Stimulated activated naive B cell treated with anti-CD40 and anti-IgM and Interleukin-4, amounts not matched to agents 10 μg/mL and 1 μg/mL and 100 μg/mL, for 72 hours (primary cell): ENCODE measurements around the gene FXN.

Source experiments
- ATAC-seq, 2 donors: fragments of 150-1000 bp; cut with Tn5 transposase; replicated peaks; 2 replicates each; pipeline ENCODE4 v1.10.0; 2021; ENCODE audit warnings: moderate library complexity in 1 of 2
- DNase-seq: peaks from one replicate; pipeline ENCODE4 v3.0.0; 2021
- H3K27ac Mint-ChIP-seq: one replicate; pipeline ENCODE4 v1.8.0; 2022; ENCODE audit warnings: mild to moderate bottlenecking, mixed read lengths
- H3K27me3 Mint-ChIP-seq, 2 donors: one replicate each; pipeline ENCODE4 v1.8.0; 2022; ENCODE audit warnings: mixed read lengths in 2 of 2
- H3K36me3 Mint-ChIP-seq, 2 donors: one replicate each; pipeline ENCODE4 v1.8.0; 2022; ENCODE audit warnings: mixed read lengths in 2 of 2, mild to moderate bottlenecking in 1 of 2
- H3K4me1 Mint-ChIP-seq, 2 donors: one replicate each; pipeline ENCODE4 v1.8.0; 2022; ENCODE audit warnings: mixed read lengths in 2 of 2, mild to moderate bottlenecking in 1 of 2
- H3K4me3 Mint-ChIP-seq, 2 donors: one replicate each; pipeline ENCODE4 v1.8.0; 2022; ENCODE audit warnings: mild to moderate bottlenecking in 2 of 2, mixed read lengths in 2 of 2, moderate library complexity in 1 of 2
- H3K9me3 Mint-ChIP-seq, 2 donors: one replicate each; pipeline ENCODE4 v1.8.0; 2022; ENCODE audit warnings: mixed read lengths in 2 of 2, mild to moderate bottlenecking in 1 of 2

Gene FXN

DNA sequence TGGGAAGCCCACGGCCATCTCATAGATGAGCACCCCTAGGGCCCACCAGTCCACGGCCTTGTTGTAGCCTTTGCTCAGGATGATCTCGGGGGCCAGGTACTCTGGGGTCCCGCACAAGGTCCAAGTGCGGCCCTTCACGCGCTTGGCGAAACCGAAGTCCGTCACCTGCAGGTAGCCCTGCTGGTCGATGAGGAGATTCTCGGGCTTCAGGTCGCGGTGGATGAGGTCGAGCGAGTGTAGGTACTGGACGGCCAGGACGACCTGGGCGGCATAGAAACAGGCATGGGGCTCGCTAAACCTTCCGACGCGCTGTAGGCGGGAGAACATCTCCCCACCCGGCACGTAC is 22.2 kb upstream of the FXN start:
- peaks cover 20 to 23% of the 10 kb centered on the region in 2 donors for H3K4me1 Mint-ChIP-seq
- DNase-seq: no peak
- no peak for ATAC-seq
- H3K27me3 Mint-ChIP-seq: no peaks in the 10 kb centered on the region
- H3K9me3 Mint-ChIP-seq: no peaks in the 10 kb centered on the region
- H3K27ac Mint-ChIP-seq: no peak overlapping the region
- no peak overlapping the region for H3K4me3 Mint-ChIP-seq
- peaks cover 11 to 27% of the 10 kb centered on the region in 2 donors for H3K36me3 Mint-ChIP-seq

DNA sequence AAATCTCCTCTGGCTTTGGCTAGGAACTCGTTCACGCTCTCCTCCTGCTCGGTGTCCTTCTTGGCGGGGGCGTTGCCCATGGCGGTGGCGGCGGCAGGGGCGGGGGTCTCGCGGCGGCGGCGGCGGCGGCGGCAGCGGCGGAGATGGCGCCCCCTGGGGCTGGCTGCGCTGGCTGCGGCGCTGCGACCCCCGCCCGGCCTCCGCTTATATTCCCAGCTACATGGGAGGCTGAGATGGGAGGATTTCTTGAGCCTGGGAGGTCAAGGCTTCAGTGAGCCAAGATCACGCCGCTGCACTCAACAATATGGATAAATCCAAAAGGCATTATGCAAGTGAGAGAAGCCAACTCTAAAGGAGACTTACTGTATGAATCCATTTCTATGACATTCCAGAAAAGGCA is 21.5 kb upstream of the FXN start, which contains the start of gene PRKACG:
TSS of gene PRKACG (minus strand) at position 101 of the 400 bp plus-strand sequence. CDS start at position 80, 21 bp downstream.
- Mint-ChIP-seq H3K4me3 (peak within 1 kb of the TSS; percentile 7 to 58), H3K27me3 (no peaks in the 10 kb centered on the region), H3K4me1 (peaks cover 20 to 23% of the 10 kb centered on the region in 2 donors), H3K9me3 (no peaks in the 10 kb centered on the region), H3K27ac (peak within 1 kb of the TSS; percentile 11), H3K36me3 (peaks cover 8 to 25% of the 10 kb centered on the region in 2 donors)
- DNase-seq (no peak), ATAC-seq (no peak)

DNA sequence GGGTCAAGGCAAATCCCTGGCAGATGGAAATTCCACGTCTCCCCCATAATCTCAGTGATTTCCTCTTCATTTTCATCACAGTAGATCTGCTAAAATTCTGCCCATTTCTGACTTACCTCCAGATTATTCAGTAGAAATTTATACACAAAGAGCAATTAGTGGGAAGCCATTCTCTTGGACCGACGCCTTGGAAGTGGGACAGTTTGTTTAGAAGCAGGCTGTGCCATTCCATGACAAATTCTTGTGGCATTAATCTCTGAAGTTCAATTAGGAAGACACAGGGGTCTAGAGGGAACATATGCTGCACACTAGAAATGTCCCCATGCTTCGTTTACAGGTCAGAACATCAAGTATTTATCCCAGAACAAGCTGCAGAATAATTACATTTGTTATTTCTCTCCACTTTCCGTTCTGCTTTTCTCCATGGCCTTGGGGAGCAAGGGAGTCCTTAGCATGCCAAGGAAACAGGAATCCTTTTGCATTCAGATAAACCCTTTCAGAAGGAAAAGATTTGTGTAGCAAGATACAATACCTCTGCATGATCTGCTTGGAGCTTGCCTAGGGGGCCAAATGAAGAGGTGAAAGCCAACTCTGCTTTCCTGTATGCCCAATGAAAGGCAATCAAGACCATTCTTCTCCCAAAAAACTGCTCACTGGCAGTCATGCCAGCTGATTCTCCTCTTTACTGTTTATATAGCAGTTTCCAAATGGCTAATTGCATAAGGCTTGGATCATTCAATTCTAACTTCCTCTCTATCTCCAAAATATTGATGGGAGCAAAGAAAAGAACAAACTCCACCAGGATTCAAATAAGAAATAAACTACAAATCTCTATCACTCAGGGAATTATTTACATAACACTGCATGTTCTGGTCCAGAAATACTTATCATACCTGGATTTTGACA is 19.1 kb upstream of the FXN start:
- no peaks in the 10 kb centered on the region for H3K9me3 Mint-ChIP-seq
- peaks cover 6 to 22% of the 10 kb centered on the region in 2 donors for H3K36me3 Mint-ChIP-seq
- H3K27me3 Mint-ChIP-seq: no peaks in the 10 kb centered on the region
- no peak for ATAC-seq
- H3K4me1 Mint-ChIP-seq: peaks cover 17 to 18% of the 10 kb centered on the region in 2 donors
- no peak overlapping the region for H3K27ac Mint-ChIP-seq
- DNase-seq: no peak
- H3K4me3 Mint-ChIP-seq: no peak overlapping the region

DNA sequence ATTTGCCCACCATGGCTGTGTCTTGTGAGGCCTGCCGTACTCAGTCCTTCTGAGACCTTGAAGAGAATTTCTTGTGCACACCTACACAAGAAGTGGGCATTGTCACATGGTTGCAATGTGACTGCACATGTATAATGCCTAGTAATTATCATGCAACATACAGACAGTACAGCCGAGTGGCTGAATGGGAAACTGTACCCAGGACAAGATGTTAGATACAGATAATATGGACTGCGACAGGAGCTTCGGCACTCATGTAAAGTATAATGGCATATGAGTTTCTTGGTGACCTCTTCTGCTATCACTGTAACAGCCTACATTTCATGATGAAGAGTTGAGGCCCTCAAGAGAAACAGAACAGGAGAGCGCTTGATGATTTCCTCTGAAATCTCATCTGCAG is 16.8 kb upstream of the FXN start:
- H3K9me3 Mint-ChIP-seq: no peaks in the 10 kb centered on the region
- no peaks in the 10 kb centered on the region for H3K27me3 Mint-ChIP-seq
- no peak for DNase-seq
- no peaks in the 10 kb centered on the region for H3K4me1 Mint-ChIP-seq
- peaks cover under 1 to 2% of the 10 kb centered on the region in 2 donors for H3K36me3 Mint-ChIP-seq
- H3K27ac Mint-ChIP-seq: no peak overlapping the region
- no peak for ATAC-seq
- no peak overlapping the region for H3K4me3 Mint-ChIP-seq

DNA sequence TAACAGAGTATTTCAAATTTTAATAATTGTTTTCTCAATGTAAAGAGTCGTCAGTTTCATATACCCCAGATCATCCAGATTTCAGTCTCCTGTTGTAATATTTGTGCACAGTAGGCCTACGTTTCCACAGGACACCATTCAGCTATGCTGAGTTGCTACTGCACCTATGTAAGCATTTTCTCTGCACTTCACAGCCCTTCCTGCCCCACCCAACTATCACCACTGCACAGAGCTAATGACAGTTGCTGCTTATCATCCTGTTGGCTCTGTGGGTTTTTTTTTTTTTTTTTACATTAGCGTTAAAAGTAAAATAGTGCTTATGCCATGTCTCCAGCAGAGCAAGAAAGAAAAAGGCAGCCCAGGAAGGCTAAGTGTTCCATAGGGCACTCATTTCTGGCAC is 15.7 kb upstream of the FXN start:
- Mint-ChIP-seq H3K27ac (no peak overlapping the region), H3K9me3 (no peaks in the 10 kb centered on the region), H3K27me3 (no peaks in the 10 kb centered on the region), H3K36me3 (no peaks in the 10 kb centered on the region), H3K4me1 (no peaks in the 10 kb centered on the region), H3K4me3 (no peak overlapping the region)
- ATAC-seq (no peak), DNase-seq (no peak)

DNA sequence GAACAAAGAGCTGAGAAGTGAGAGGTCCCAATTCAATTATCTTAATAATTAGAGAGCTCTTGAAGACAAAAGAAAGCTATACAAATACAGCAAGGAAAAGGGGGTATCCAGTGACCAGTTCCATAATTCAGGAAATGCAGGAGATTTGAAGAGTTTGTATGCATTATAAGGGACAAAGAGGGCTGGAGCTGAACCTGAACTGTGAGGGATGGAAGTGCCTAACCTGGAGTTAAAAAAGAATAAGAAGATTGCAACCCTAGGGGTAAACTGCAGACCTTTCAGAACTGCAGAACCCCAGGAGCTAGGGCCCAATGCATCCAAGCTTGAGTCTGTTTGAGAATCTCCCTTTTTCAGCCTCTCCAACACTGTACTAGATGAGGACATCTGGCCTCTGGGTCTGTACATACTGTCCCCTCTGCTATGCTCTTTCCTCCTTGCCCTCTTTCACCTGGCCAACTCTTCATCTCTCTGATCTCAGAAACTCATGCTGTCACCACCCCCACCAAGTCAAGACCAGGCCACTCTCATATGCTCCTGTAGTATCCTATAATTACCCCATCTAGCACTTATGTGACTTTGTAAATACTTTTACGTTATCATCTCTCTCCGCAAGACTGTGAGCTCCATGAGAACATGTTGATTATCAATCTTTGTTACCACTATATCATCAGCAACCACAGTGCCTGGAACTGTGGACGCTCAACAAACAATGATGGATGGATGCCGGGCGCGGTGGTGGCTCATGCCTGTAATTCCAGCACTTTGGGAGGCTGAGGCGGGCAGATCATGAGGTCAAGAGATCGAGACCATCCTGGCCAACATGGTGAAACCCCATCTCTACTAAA is 15.0 kb upstream of the FXN start:
- H3K27ac Mint-ChIP-seq: no peak overlapping the region
- no peak overlapping the region for H3K4me3 Mint-ChIP-seq
- no peak for DNase-seq
- ATAC-seq: no peak
- H3K27me3 Mint-ChIP-seq: no peaks in the 10 kb centered on the region
- H3K4me1 Mint-ChIP-seq: no peaks in the 10 kb centered on the region
- no peaks in the 10 kb centered on the region for H3K36me3 Mint-ChIP-seq
- H3K9me3 Mint-ChIP-seq: no peaks in the 10 kb centered on the region

DNA sequence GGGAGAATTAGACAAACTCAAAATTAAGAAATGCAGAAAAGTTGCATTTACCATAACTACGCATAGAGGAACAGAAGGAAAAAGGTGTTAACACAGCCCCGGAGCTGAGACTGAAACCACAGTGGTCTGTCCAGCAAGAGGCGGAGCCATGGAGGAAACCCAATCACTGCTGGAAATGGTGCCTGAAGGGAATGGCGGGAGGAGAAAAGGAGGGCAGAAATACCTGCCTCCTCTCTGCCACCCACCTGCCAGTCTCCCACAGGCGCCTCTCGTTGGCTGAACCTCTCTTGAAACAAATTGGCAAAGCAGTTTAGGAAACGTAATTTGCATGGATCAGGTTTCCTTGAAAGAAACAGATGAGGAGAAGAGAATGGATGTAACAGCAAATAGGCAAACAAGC is 11.9 kb upstream of the FXN start:
- ATAC-seq (no peak), DNase-seq (no peak)
- H3K4me1 Mint-ChIP-seq: peaks cover 4 to 6% of the 10 kb centered on the region in 2 donors
- no peak overlapping the region for H3K27ac Mint-ChIP-seq
- no peaks in the 10 kb centered on the region for H3K9me3 Mint-ChIP-seq
- no peaks in the 10 kb centered on the region for H3K27me3 Mint-ChIP-seq
- no peaks in the 10 kb centered on the region for H3K36me3 Mint-ChIP-seq
- no peak overlapping the region for H3K4me3 Mint-ChIP-seq

DNA sequence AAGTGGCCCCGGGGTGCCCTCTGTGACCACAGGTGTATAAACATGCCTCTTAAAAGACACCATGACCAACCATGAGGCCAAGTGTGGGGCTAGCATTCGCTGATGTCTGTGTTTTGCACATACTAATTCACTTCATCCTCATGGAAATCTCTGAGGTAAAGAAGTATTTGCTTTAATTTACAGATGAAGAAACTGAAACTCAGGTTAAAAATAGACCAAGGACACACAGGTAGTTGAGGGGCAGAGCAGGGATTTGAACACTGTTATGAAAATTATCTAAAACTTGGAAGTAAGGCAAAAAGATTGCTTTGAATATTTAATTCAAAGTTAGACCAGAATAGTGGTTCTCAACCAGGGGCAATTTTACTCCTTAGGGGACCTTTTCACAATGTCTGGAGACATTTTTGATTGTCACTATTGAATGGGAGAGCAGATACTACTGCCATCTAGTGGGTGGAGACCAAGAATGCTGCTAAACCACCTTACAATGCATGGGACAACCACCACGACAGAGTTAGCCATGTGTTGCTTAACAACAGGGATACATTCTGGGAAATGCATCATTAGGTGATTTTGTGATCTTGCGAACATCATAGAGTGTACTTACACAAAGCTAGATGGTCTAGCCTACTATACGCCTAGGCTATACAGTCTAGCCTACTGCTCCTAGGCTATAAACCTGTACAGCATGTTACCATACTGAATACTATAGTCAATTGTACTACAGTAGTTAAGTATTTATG is 8.0 kb upstream of the FXN start:
- DNase-seq (peak; percentile 20), ATAC-seq (peak; percentile 83 to 84)
- Mint-ChIP-seq H3K4me3 (no peak overlapping the region), H3K4me1 (peaks cover 7 to 19% of the 10 kb centered on the region in 2 donors), H3K9me3 (peaks cover 0 to 3% of the 10 kb centered on the region in 2 donors), H3K27me3 (no peaks in the 10 kb centered on the region), H3K27ac (no peak overlapping the region), H3K36me3 (no peaks in the 10 kb centered on the region)

DNA sequence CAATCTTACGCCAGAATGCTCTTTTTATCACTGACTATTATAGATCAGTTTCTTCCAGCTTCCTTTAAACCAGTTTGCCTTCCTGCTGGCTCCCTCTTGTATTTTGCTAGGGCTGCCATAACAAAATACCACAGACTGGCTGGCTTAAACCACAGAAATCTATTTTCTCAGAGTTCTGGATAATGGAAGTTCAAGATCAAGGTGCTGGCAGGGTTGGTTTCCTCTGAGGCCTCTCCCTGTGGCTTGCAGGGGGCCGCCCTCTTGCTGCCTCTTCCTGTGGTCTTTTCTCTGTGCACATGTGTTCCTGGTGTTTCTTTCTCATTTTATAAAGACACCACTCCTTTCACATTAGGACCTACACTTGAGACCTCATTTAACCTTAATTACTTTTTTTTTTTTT is 6.8 kb upstream of the FXN start:
- Mint-ChIP-seq H3K4me1 (peaks cover 7 to 19% of the 10 kb centered on the region in 2 donors), H3K27me3 (no peaks in the 10 kb centered on the region), H3K4me3 (no peak overlapping the region), H3K36me3 (no peaks in the 10 kb centered on the region), H3K9me3 (peaks cover 0 to 3% of the 10 kb centered on the region in 2 donors), H3K27ac (no peak overlapping the region)
- ATAC-seq (no peak), DNase-seq (no peak)

DNA sequence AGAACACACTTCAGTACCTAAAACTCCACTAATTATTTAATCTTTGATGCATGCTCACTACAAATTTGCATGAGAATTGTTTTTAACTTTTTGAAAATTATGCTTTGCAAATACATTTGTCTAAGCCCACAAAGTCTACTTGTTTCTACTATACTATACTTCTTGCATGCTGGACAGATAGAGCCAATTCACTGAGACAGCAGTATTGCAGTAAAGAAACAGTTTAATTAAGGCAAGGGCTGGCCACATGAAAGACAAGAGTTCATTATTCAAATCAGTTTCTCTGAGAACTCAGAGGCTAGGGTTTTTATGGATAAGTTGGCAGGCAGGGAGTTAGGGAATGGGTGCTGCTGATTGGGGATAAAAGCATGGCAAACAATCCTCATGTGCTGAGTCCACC is 6.0 kb upstream of the FXN start:
- Mint-ChIP-seq H3K4me3 (no peak overlapping the region), H3K9me3 (peaks cover 0 to 3% of the 10 kb centered on the region in 2 donors), H3K27me3 (no peaks in the 10 kb centered on the region), H3K27ac (no peak overlapping the region), H3K4me1 (peaks cover 7 to 19% of the 10 kb centered on the region in 2 donors), H3K36me3 (no peaks in the 10 kb centered on the region)
- no peak for ATAC-seq
- DNase-seq: no peak

DNA sequence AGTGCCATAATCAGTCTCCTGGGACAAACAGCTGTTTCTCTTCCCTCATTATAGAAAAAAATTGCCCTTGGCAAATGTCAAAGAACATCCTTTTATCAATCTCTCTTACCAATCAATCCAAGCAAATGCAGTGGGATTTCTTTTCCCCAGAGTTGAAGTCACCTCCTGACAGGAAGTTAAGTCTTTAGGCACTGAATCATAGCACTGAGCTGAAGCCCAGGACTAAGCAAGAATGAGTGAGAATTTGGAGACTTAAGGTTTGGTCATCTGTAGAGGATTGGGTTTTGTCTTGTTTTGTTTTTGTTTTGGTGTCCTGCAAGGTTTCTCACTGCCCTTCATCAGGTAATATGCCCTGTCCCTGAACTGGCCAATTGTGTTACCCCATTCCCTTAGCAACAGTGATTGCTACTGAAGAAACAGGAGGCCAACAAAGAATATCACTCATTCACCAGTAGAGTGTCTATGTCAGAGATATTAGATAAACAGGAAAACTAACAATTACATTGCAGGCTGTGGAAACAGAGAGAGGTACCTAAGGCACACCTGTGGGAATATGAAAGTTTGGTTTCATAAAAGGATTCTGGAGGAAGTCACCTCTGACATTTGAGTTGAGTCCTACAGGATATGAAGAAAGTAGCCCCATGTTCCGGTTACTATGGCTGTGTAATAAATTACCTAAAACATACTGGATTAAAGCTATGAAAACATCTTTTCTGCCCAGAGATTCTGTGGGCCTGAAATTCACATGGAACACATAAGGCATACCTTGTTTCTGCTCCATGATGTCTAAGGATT is 4.5 kb upstream of the FXN start:
- DNase-seq: no peak
- H3K27me3 Mint-ChIP-seq: no peaks in the 10 kb centered on the region
- H3K36me3 Mint-ChIP-seq: no peaks in the 10 kb centered on the region
- H3K27ac Mint-ChIP-seq: no peak overlapping the region
- no peak for ATAC-seq
- peaks cover 9 to 19% of the 10 kb centered on the region in 2 donors for H3K4me1 Mint-ChIP-seq
- H3K9me3 Mint-ChIP-seq: peaks cover 0 to 3% of the 10 kb centered on the region in 2 donors
- no peak overlapping the region for H3K4me3 Mint-ChIP-seq

DNA sequence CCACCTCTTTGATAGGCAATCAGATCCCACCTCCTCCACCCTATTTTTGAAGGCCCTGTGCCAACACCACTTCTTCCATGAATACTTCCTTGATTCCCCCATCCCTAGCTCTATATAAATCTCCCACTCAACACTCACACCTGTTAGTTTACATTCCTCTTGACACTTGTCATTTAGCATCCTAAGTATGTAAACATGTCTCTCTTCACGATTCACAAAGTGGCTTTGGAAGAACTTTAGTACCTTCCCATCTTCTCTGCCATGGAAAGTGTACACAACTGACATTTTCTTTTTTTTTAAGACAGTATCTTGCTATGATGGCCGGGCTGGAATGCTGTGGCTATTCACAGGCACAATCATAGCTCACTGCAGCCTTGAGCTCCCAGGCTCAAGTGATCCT is 1.5 kb upstream of the FXN start:
- Mint-ChIP-seq H3K27me3 (no peaks in the 10 kb centered on the region), H3K4me3 (no peak overlapping the region), H3K9me3 (peaks cover 0 to 3% of the 10 kb centered on the region in 2 donors), H3K4me1 (peaks cover 13 to 22% of the 10 kb centered on the region in 2 donors), H3K36me3 (no peaks in the 10 kb centered on the region), H3K27ac (no peak overlapping the region)
- ATAC-seq (no peak), DNase-seq (no peak)

DNA sequence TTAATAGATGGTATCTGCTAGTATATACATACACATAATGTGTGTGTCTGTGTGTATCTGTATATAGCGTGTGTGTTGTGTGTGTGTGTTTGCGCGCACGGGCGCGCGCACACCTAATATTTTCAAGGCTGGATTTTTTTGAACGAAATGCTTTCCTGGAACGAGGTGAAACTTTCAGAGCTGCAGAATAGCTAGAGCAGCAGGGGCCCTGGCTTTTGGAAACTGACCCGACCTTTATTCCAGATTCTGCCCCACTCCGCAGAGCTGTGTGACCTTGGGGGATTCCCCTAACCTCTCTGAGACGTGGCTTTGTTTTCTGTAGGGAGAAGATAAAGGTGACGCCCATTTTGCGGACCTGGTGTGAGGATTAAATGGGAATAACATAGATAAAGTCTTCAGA is 757 bp downstream of the FXN start:
- ATAC-seq (peak; percentile 47 to 48), DNase-seq (peak; percentile 10)
- Mint-ChIP-seq H3K4me3 (peak overlapping the region; percentile 99), H3K9me3 (no peaks in the 10 kb centered on the region), H3K36me3 (peaks cover 3 to 5% of the 10 kb centered on the region in 2 donors), H3K27ac (peak overlapping the region; percentile 96), H3K27me3 (no peaks in the 10 kb centered on the region), H3K4me1 (peaks cover 9 to 12% of the 10 kb centered on the region in 2 donors)
